Femur (tissue), 1 donor: ENCODE measurements around the gene SRSF12.
A peak's percentile ranks its signal among the peaks of the same experiment; 100 is the strongest.
"Not testable (repeated sequence)": the region's sequence is repeated elsewhere in the genome, so short reads cannot be mapped to it uniquely, and the experiment has no call there.

Experiments used
- DNase-seq: peaks from one replicate; pipeline ENCODE4 v3.0.0-alpha.2; 2017

The SRSF12 gene

GRCh38 chr6:89128256-89128671 is 10.4 kb upstream of the SRSF12 start:
- not testable (repeated sequence) for DNase-seq

GRCh38 chr6:89122625-89123024 is 4.8 kb upstream of the SRSF12 start:
- no peak for DNase-seq

GRCh38 chr6:89121934-89122333 is 4.1 kb upstream of the SRSF12 start:
- DNase-seq, result no peak

- no peak for DNase-seq
Observed at GRCh38 chr6:89120371-89120770, 2.5 kb upstream of the SRSF12 start.

GRCh38 chr6:89118931-89119330 is 1.1 kb upstream of the SRSF12 start:
- DNase-seq, result no peak

GRCh38 chr6:89116702-89117101 is 1.2 kb downstream of the SRSF12 start:
- DNase-seq, result no peak

- DNase-seq, result no peak
Observed at GRCh38 chr6:89111933-89112332, 5.9 kb downstream of the SRSF12 start.

GRCh38 chr6:89110284-89110683 is 7.6 kb downstream of the SRSF12 start:
- DNase-seq, result no peak

GRCh38 chr6:89100114-89100513 is 17.8 kb downstream of the SRSF12 start:
- no peak for DNase-seq

- no peak for DNase-seq
Observed at GRCh38 chr6:89098461-89098860, 19.4 kb downstream of the SRSF12 start.

- DNase-seq, result no peak
Observed at GRCh38 chr6:89087881-89088280, 30.0 kb downstream of the SRSF12 start.

- DNase-seq, result no peak
Observed at GRCh38 chr6:89085409-89086205, 32.3 kb downstream of the SRSF12 start.

GRCh38 chr6:89084954-89085353 is 32.9 kb downstream of the SRSF12 start:
- no peak for DNase-seq

- no peak for DNase-seq
Observed at GRCh38 chr6:89084542-89084941, 33.3 kb downstream of the SRSF12 start.

- peak; percentile 29 for DNase-seq
Observed at GRCh38 chr6:89082486-89082891, 35.4 kb downstream of the SRSF12 start.

- DNase-seq, result peak; percentile 99
Observed at GRCh38 chr6:89081423-89082322, 36.2 kb downstream of the SRSF12 start.

GRCh38 chr6:89081129-89081422 is 36.8 kb downstream of the SRSF12 start:
- no peak for DNase-seq

GRCh38 chr6:89080281-89081128 is 37.4 kb downstream of the SRSF12 start, which contains the start of gene PNRC1:
TSS of gene PNRC1 (plus strand) at chr6:89080751. CDS start at chr6:89080895, 144 bp downstream.
- peak; percentile 100 for DNase-seq

GRCh38 chr6:89079511-89080234 is 38.2 kb downstream of the SRSF12 start:
- DNase-seq, result peak; percentile 64

- no peak for DNase-seq
Observed at GRCh38 chr6:89073840-89074239, 44.0 kb downstream of the SRSF12 start.

GRCh38 chr6:89073014-89073620 is 44.8 kb downstream of the SRSF12 start:
- DNase-seq, result no peak

- DNase-seq, result no peak
Observed at GRCh38 chr6:89071036-89071435, 46.8 kb downstream of the SRSF12 start.
